ES-I3 (cell line): ENCODE data around the gene TMEM214.

ENCODE experiments used
- H3K36me3 ChIP-seq: 2 replicates; pipeline ENCODE4 v1.6.1; 2013; ENCODE audit warnings: mild to moderate bottlenecking, low read length, control low read depth, moderate library complexity; ENCODE audit not compliant: insufficient read depth
- H3K4me1 ChIP-seq: 2 replicates; pipeline ENCODE4 v1.6.1; 2013; ENCODE audit warnings: mild to moderate bottlenecking, control low read depth, low read length; ENCODE audit not compliant: insufficient read depth
- H3K9ac ChIP-seq: 2 replicates; pipeline ENCODE4 v1.6.1; 2013; ENCODE audit warnings: low read depth, mild to moderate bottlenecking, low read length, moderate library complexity
- H3K9me3 ChIP-seq: 2 replicates; pipeline ENCODE4 v1.6.1; 2013; ENCODE audit warnings: mild to moderate bottlenecking, low read length, moderate library complexity; ENCODE audit not compliant: control insufficient read depth, insufficient read depth

Gene TMEM214

GRCh38 chr2:27039871-27040270 lies 7.1 kb downstream of the TMEM214 start:
- Histone ChIP-seq H3K4me1 (no peaks in the 10 kb centered on the region), H3K36me3 (peaks cover 22% of the 10 kb centered on the region), H3K9ac (no peak overlapping the region), H3K9me3 (no peaks in the 10 kb centered on the region)

- Histone ChIP-seq H3K36me3 (peaks cover 22% of the 10 kb centered on the region), H3K9me3 (no peaks in the 10 kb centered on the region), H3K4me1 (no peaks in the 10 kb centered on the region), H3K9ac (no peak overlapping the region)
Observed at GRCh38 chr2:27040282-27040681, 7.5 kb downstream of the TMEM214 start.

- H3K9me3 ChIP-seq, result no peaks in the 10 kb centered on the region
- peaks cover 13% of the 10 kb centered on the region for H3K36me3 ChIP-seq
- no peak overlapping the region for H3K9ac ChIP-seq
- H3K4me1 ChIP-seq, result no peaks in the 10 kb centered on the region
Observed at GRCh38 chr2:27041752-27042151, 9.0 kb downstream of the TMEM214 start.

GRCh38 chr2:27042159-27042661 lies 9.4 kb downstream of the TMEM214 start:
- no peaks in the 10 kb centered on the region for H3K9me3 ChIP-seq
- peaks cover 11% of the 10 kb centered on the region for H3K36me3 ChIP-seq
- H3K9ac ChIP-seq, result no peak overlapping the region
- no peaks in the 10 kb centered on the region for H3K4me1 ChIP-seq

GRCh38 chr2:27042985-27043634 lies 10.3 kb downstream of the TMEM214 start:
- Histone ChIP-seq H3K36me3 (peaks cover 6% of the 10 kb centered on the region; the same call in 1 of the 2 replicates), H3K9ac (no peak overlapping the region), H3K4me1 (no peaks in the 10 kb centered on the region), H3K9me3 (no peaks in the 10 kb centered on the region)

GRCh38 chr2:27049422-27050280 lies 16.9 kb downstream of the TMEM214 start:
- Histone ChIP-seq H3K4me1 (no peaks in the 10 kb centered on the region), H3K9me3 (no peaks in the 10 kb centered on the region), H3K36me3 (no peaks in the 10 kb centered on the region)

GRCh38 chr2:27050281-27050995 lies 17.7 kb downstream of the TMEM214 start:
- peaks cover 4% of the 10 kb centered on the region for H3K36me3 ChIP-seq
- H3K9me3 ChIP-seq, result no peaks in the 10 kb centered on the region
- no peaks in the 10 kb centered on the region for H3K4me1 ChIP-seq
- peak overlapping the region; percentile 93 for H3K9ac ChIP-seq

More at GRCh38 chr2:27049422-27050280, 16.9 kb downstream of the TMEM214 start:
- H3K9ac ChIP-seq, result peak overlapping the region; percentile 93

- no peaks in the 10 kb centered on the region for H3K4me1 ChIP-seq
- peak within 1 kb of the TSS; percentile 93 for H3K9ac ChIP-seq
- H3K36me3 ChIP-seq, result peaks cover 6% of the 10 kb centered on the region
- H3K9me3 ChIP-seq, result no peaks in the 10 kb centered on the region
Observed at GRCh38 chr2:27050996-27051901, 18.5 kb downstream of the TMEM214 start, which contains the start of gene AGBL5. TSS of gene AGBL5 (plus strand) at chr2:27051668. CDS start at chr2:27052959, 1,291 bp downstream.

GRCh38 chr2:27051902-27052645 lies 19.3 kb downstream of the TMEM214 start:
- H3K9ac ChIP-seq, result peak overlapping the region; percentile 93
- H3K9me3 ChIP-seq, result no peaks in the 10 kb centered on the region
- peaks cover 6% of the 10 kb centered on the region for H3K36me3 ChIP-seq
- no peaks in the 10 kb centered on the region for H3K4me1 ChIP-seq

GRCh38 chr2:27053321-27053720 lies 20.6 kb downstream of the TMEM214 start:
- Histone ChIP-seq H3K9ac (no peak overlapping the region), H3K36me3 (peaks cover 6% of the 10 kb centered on the region), H3K9me3 (no peaks in the 10 kb centered on the region), H3K4me1 (no peaks in the 10 kb centered on the region)

- Histone ChIP-seq H3K9ac (no peak overlapping the region), H3K9me3 (no peaks in the 10 kb centered on the region), H3K36me3 (peaks cover 6% of the 10 kb centered on the region), H3K4me1 (no peaks in the 10 kb centered on the region)
Observed at GRCh38 chr2:27053776-27054175, 21.0 kb downstream of the TMEM214 start.

- no peaks in the 10 kb centered on the region for H3K4me1 ChIP-seq
- H3K9ac ChIP-seq, result no peak overlapping the region
- H3K9me3 ChIP-seq, result no peaks in the 10 kb centered on the region
- peaks cover 6% of the 10 kb centered on the region for H3K36me3 ChIP-seq
Observed at GRCh38 chr2:27054721-27055120, 22.0 kb downstream of the TMEM214 start.

- Histone ChIP-seq H3K9ac (no peak overlapping the region), H3K4me1 (no peaks in the 10 kb centered on the region), H3K36me3 (peaks cover 11% of the 10 kb centered on the region), H3K9me3 (no peaks in the 10 kb centered on the region)
Observed at GRCh38 chr2:27057184-27057583, 24.4 kb downstream of the TMEM214 start.
